ENCODE data around the gene HOXA3. TPM values are rescaled to one million over a fixed set of nuclear protein-coding genes. Genes with fewer than 3 reads are reported as not detected.

HOXA3 gene
- total RNA-seq, 1 donor from 2014 or later = not detected

DNA sequence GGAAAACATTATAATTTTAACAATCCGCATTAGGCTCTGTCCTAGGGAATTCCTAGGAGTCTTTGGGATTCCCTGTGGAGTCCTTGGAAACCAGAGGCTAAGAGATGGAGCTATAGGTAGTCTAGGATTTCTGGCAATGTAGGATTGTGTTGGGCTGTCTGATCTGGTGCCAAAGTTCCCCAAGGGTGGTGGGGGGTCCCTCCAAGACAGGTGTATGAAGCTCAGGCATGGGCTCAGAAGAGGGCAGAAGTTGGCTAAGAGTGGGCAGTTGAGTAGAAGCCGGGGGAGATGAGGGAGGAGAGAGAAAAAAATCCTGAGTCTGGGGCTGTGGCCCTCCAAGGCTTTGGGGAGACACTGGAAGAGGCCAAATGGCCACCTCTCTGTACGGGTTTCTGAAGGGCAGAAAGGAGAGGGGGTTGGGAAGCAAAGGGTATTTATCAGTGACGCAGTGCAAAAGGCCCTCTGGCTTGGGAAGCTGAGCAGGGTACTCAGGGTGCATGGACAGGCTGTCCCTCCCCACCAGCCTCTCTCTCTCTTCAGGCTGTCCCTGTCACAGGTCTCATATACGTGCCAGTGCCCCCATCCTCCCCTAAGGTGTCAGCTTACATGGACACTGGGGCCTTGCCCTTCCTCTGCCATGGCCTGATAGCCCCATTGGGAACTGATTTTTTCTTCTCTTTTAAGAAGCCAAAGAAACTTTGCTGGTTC, 5.7 kb downstream of the HOXA3 start:
- FAIRE-seq (no peak), DNase-seq (ENCODE audit: low spot score in 2 of 2) (peak in 1 of 2 donors; percentile 31)

DNA sequence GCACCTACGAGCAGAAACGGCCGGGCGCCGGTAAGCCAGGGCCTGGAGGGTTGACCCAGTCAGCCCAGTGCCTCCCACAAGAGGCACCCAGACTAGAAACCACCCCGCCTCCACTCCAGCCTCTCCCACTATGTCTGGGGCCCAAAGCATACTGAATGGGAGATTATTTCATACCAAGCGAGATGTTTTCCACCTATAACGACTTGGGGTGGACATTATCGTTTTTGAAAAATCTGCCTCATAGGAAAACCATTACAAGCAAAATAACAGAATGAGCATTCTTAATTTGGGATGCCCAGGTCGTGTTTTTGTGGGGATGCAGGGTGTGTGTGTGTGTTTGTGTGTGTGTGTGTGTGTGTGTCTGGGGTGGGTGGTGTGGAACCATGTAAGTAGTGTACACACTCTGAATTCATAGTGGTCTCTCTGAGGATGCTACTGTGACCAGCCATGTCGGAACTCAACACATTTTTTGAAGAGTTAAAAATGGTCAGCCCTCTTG, 6.4 kb downstream of the HOXA3 start:
- FAIRE-seq (no peak), DNase-seq (ENCODE audit: low spot score in 2 of 2) (peak in 1 of 2 donors; percentile 15)

DNA sequence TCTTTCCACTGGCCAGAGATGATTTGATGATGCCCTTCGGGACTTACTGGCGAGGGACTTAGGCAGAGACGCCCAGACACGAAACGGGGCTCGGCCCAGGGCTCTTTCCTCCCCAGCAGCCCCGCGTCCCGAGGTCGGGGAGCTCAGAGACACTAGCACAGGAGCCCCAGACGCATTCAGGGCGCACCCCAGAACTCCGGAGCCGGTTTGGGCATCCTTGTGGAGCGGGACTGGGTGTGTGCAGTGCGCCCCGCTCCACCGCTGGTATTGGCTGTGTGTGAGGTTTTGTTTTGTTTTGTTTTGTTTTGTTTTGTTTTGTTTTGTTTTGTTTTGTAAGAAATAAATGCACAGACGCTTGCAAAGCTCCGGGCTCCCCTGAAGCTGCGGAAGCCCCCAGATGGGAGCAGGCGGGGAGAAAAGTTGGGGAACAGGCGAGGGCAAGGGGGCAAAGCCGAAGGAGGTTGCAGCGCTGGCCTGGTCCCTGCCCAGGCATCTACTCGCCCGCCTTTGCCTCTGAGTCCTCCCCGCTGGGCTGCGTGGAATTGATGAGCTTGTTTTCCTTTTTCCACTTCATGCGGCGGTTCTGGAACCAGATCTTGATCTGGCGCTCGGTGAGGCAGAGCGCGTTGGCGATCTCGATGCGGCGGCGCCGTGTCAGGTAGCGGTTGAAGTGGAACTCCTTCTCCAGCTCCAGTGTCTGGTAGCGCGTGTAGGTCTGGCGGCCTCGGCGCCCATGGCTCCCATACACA, 7.0 kb downstream of the HOXA3 start:
- FAIRE-seq (no peak), DNase-seq (ENCODE audit: low spot score in 2 of 2) (peak in 1 of 2 donors; percentile 33)

DNA sequence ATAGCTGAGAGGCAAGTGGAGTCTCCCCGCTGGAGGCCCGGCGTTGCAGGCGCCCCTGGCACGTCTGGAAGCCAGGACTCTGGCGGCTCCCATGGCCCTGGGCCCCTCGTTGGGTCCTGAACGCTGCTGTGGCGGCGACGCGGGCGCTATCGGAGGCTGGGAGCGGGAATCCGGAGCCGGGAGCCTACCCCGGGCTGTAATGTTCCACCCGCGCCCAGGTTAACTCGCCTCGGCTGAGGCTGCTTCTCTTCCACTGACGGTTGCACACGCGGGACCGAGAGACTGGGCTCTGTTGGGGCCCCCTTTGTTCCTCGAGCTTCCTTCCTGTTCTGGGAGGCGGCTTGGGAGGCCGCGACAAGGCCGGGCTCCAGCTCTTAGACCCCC, 7.6 kb downstream of the HOXA3 start:
- FAIRE-seq (no peak), DNase-seq (ENCODE audit: low spot score in 2 of 2) (no peak)

DNA sequence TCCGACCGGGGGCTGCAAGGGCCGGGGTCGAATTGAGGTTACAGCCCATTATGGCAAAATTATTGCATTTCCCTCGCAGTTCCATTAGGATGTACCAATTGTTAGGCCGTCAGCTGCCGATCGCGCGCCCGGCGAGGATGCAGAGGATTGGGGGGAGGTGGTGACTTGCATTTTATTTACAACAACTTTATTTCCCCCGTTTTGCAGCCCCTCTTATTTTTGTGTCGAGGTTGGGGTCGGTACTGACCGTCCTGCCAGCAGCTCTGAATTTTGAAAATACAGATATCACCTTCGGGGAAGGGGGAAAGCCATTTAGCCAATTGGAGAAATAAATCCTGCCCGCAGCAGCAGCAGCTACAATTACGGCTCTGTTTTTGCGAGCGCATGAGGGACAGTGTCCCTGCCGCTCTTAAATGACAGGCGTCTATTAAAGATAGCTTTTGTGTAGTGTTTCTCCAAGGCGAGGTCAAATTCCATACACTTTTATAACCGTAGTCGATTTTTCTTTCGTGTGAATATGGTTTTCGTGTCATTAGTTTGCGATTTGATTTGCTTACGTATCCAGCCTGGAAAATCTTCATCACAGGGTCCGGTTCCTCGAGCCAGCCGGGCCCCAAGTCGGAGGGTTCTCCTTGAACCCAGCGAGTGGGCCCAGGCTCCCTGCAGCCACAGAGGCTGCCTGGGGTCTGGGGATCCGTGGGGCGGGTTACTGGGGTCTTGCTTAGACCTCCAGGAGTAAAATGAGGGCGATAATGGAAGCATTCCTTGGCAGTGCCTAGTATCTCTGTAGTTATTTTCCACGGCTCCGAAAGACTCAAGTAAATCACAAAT, 8.2 kb downstream of the HOXA3 start:
- DNase-seq (ENCODE audit: low spot score in 2 of 2) (no peak), FAIRE-seq (no peak)

DNA sequence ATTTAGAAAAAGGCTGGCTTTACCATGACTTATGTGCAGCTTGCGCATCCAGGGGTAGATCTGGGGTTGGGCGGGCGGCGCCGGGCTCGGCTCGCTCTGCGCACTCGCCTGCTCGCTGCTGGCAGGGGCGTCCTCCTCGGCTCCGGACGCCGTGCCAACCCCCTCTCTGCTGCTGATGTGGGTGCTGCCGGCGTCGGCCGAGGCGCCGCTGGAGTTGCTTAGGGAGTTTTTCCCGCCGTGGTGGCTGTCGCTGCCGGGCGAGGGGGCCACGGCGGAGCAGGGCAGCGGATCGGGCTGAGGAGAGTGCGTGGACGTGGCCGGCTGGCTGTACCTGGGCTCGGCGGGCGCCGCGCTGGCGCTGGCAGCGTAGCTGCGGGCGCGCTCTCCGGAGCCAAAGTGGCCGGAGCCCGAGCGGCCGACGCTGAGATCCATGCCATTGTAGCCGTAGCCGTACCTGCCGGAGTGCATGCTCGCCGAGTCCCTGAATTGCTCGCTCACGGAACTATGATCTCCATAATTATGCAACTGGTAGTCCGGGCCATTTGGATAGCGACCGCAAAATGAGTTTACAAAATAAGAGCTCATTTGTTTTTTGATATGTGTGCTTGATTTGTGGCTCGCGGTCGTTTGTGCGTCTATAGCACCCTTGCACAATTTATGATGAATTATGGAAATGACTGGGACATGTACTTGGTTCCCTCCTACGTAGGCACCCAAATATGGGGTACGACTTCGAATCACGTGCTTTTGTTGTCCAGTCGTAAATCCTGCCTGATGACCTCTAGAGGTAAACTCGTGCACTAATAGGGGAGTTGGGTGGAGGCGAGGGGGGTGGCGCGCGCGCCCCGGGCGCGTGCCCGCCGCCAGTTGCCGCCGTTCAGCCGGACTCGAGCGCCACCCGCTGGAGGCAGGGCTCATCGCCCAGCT, 9.1 kb downstream of the HOXA3 start, which contains the start of gene HOXA5:
HOXA5 (minus strand) TSS at position 659 of the 927 bp plus-strand sequence; CDS start at position 585, 74 bp downstream.
- DNase-seq (ENCODE audit: low spot score in 2 of 2) (no peak), FAIRE-seq (no peak)

DNA sequence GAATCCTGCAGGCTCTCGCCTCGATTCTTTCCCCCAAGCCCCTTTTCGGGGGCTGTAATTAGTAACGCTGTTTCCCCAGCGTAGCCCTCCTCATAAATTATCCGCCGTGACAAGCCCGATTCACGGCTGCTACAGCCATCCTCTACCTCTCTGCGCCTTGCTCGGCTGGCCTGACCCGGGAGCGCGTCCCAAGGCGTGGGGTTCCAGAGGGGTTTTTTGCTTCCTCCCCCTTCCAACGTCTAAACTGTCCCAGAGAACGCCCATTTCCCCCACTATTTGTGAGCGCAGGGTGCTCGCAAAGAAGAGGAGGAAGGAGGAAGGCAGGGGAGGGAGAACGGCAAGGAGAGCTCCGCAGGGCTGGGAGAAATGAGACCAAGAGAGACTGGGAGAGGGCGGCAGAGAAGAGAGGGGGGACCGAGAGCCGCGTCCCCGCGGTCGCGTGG, 9.8 kb downstream of the HOXA3 start:
- FAIRE-seq (no peak), DNase-seq (ENCODE audit: low spot score in 2 of 2) (no peak)

DNA sequence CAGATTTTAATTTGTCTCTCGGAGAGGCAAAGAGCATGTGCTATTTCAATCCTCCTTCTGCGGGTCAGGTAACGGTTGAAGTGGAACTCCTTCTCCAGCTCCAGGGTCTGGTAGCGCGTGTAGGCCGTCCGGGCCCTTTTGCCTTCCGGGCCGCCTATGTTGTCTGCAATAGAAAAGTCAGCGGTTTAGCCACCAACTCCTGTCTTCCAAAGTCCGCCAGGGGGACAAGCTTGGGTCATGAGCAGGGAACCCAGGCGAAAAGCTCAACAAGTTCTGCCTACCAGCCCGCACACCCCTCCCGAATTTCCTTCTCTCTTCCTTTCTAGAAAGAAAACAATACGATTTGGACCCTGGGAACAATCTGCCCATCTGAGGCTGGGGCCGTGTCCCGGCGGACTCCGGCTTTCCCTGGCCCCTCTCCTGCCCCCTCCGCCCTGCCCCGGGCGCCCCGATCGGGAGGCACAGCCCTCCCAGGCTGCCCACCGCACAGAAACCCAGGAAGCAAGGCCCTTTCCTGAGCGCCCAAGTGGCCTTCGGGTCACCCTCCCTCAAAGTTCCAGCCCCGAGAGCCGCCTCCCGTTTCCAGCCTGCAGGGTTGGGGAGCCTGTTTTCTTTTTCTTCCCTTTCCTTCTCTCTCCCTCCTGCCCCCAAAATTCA, 10.3 kb downstream of the HOXA3 start:
- DNase-seq (ENCODE audit: low spot score in 2 of 2) (peak in 1 of 2 donors; percentile 42), FAIRE-seq (no peak)

DNA sequence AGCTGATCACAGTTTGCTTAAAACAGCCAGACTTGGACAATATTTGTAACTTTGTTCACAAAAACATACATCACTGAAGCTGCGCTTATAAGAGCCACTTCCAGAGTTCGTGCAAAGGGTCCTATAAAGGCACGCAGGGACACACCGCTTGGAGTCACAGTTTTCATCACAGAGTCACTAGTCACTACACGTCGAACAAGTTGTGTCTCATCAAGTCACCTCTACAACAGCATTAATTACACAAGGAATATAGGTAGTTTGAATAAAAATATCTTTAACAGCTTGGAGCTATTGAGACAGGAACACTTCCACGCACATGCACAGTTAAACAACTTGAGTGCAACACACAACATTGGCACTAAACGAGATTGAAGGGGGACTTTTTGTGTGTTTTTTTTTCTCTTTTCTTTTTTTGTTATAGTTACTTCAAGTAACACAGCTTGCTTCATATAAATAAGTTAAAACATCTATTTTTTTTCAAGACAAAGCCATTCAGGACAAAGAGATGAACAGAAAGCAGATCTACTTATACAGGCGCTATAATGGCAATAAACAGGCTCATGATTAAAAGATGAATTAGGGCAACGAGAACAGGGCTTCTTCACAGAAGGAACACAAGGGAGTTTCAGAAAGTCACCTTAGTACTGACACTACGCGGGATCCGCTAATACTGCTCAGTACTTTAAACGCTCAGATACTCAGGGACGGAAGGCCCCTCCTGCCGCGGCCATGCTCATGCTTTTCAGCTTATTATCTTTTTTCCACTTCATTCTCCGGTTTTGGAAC, 11.1 kb downstream of the HOXA3 start:
- FAIRE-seq (no peak), DNase-seq (ENCODE audit: low spot score in 2 of 2) (no peak)

DNA sequence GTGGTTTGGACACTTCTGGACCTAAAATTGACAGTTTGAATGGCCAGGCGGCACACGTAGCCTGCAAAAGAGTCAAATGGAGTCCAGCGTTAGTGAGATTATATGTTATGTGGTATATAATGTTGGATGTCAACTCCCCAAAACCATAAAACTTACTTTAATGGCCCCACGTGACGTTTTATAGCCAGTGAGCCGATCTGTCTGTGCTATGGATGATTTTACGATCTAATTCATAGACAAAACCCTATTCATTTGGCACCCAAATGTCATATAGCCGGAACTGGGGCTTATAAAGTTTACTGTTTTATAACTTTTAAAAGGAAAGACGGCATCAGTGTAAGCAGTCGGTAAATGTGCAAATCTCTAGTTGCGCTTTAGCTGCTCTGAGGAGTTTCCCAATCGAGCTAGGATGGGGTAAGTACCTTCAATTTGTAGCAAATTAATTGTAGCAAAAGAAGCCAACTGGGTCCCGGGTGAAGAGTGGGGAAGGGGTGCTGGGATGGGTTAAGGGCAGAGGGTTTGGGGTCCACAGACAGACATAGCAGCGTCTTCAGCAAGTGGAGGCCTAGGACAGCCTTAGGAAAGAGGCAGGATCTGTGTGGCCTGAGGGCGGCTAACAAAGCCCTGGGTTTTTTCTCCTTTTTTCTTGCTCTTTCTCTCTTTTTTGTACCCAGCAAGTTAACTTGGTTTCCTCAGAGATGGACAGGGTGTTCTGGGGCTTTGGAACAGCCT, 12.1 kb downstream of the HOXA3 start:
- no peak for FAIRE-seq
- no peak for DNase-seq (ENCODE audit: low spot score in 2 of 2)

DNA sequence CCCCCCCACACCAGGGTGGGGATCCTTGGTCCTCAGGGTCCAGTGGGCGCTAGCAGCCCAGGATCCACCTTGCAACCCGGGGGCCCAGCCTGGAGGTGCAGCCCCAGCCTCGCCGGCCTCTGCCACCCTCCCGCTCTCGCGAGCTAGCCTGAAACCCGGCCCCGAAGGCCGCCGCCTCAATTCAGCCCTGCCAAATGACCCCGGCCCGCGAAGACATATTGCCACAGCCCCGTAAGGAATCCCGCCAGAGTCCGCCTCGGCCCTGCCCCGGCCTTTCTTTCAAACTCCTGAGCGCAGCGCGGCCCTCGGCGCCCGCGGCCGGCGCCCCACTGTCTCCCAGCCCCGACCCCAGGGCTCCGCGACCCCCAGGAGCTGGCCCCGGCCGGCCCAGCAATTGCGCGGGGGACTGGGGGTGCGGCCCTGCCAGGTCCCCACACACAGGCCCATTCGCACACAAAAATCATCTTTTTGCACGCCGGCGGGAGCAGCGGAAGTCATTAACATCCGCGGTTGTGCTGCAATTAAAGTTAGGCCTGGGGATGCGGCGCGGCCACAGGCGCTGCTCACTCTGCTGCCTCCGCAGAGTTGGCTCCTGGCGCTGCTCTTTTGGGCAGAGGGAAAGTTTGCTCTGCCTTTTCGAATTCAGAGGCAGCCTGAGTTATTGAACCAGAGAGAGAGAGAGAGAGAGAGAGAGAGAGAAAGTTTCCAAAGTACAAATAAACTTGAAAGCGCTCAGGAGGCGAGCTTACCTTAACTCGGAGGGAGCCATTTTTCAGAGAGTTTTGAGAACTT, 12.9 kb downstream of the HOXA3 start:
- DNase-seq (ENCODE audit: low spot score in 2 of 2) (no peak), FAIRE-seq (no peak)

DNA sequence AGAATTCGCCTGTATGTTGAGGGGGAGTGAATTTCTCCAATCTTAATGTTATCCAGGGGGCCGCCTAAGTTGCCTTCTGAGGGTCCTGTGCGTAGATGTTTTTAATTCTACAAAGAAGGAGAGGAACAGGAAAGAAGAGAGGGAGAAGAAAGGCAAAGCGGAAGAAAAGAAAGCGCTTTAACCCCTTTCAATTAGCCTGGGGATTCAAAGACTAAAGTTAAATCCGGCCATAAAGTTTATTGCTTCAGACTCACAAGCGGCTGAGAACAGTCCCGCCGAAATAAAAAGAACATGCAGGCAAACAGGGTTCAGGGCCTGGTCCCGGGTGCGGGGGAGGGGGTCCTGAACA, 13.4 kb downstream of the HOXA3 start:
- no peak for FAIRE-seq

DNA sequence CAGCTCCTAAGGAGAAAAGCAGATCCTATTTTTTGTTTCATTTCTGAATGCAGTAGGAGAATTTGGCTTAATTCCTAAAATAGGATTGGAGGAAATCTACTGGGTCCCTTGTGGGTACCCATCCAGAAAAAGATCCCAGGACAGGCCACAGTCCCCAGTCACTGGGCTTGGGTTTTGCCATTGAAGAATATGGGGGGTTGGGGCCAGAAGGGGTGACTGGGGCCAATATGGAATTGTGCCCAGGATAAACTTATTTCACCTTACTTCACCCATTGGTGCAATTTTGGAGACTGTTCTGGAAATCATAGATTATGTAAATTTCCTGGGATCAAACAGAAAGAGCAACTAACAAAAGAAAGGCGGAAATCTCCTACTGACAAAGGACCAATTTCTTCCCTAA, 13.9 kb downstream of the HOXA3 start:
- FAIRE-seq (no peak), DNase-seq (ENCODE audit: low spot score in 2 of 2) (no peak)

More for the DNA sequence above, 13.4 kb downstream of the HOXA3 start:
- no peak for DNase-seq (ENCODE audit: low spot score in 2 of 2)

DNA sequence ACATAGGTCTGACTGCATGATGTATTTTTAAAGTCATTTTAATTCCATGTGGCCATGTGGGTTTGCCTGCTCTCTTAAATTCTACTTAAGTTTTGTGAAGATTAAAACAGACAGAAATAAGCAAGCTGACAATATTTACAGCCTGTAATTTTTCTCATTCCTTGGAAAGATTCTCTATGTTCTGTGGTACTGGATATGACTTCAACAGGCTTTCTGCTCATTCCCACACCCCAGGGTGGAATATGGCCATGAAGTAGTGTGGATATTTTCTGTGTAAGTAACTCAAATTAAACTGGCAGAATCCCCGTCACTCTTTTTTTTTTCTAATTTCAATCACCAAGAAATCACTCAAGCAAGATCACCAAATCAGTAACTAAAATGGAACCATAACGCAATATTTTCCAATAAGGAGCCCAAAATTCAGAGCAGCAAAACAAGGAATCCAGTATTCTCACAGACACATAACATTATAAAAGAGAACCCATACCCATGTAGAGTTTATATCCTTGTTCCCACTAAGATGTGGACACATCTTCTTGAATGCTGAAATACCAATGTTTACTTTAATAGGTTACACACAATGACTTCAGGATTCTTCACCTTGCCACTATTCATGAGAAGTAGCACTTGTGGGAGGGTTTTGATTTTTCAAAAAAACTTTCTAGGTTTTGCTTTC, 14.6 kb downstream of the HOXA3 start:
- FAIRE-seq = no peak

DNA sequence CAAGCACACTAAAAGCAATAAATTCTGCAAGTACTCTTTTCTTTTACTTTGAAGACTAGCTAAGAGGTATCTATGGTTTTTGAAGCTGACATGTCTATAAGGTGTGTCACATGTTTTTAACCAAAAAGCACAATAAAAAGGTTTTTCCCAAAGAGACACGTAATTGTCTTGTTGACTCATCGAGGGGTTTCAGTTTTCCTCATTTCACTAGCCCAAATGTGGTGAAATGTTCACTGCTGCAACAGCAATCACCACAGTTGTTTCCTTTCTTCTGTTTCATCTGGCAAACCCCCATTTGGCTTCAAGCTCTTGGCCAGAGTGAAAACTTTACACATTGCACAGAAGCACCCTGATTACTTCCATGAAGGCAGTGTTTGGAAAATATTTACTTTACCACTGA, 18.0 kb downstream of the HOXA3 start:
- DNase-seq (ENCODE audit: low spot score in 2 of 2) (no peak), FAIRE-seq (no peak)

More for the DNA sequence above, 14.6 kb downstream of the HOXA3 start:
- DNase-seq (ENCODE audit: low spot score in 2 of 2) = no peak
